PC-3 (cell line): ENCODE data around the gene RERG. TPM values are rescaled to one million over a fixed set of nuclear protein-coding genes. Genes with fewer than 3 reads are reported as not detected.

ENCODE experiments used
- ATAC-seq: fragments of 200-7000 bp; cut with Tn5 transposase; 2 replicates; pipeline ENCODE4 v1.9.1; 2020; ENCODE audit warnings: mild to moderate bottlenecking, moderate library complexity
- BruUV-seq: library from RNA; stranded (reverse); fragments of 400-500 nt; replicated peaks from 2 replicates; lab custom pipeline; 2021; lab: Mats Ljungman, UMichigan
- CTCF ChIA-PET: fragments of 300-600 bp; sonication (Branson Sonifier 250); formaldehyde crosslinking; loops from one replicate; lab custom pipeline; 2022; ENCODE audit warnings: antibody characterized with exemption; lab: Charles Lee
- POLR2A ChIA-PET: fragments of 300-600 bp; sonication (Branson Sonifier 250); formaldehyde crosslinking; loops from one replicate; lab custom pipeline; 2022; ENCODE audit warnings: antibody characterized with exemption; ENCODE audit not compliant: unreplicated experiment; lab: Charles Lee
- DNase-seq: peaks from one replicate; pipeline ENCODE4 v3.0.0-alpha.2; 2015
- H2AFZ ChIP-seq: fragments of 300-600 bp; sonication (generic); 2 replicates; pipeline ENCODE4 v1.6.0; 2016; ENCODE audit warnings: antibody characterized with exemption, low read length
- H3F3A ChIP-seq: fragments of 300-600 bp; sonication (generic); one replicate; pipeline ENCODE4 v1.6.0; 2017; ENCODE audit warnings: antibody characterized with exemption, low read length, control low read depth, mild to moderate bottlenecking; ENCODE audit not compliant: unreplicated experiment
- H3K27ac ChIP-seq: fragments of 300-600 bp; sonication (generic); 2 replicates; pipeline ENCODE4 v1.5.1; 2016; ENCODE audit warnings: mild to moderate bottlenecking, low read length
- H3K27me3 ChIP-seq: fragments of 300-600 bp; sonication (generic); 2 replicates; pipeline ENCODE4 v1.6.1; 2016; ENCODE audit warnings: low read length, mixed read lengths
- H3K36me3 ChIP-seq: fragments of 300-600 bp; sonication (generic); 2 replicates; pipeline ENCODE4 v1.6.1; 2016; ENCODE audit warnings: low read depth, mixed run types, low read length, mixed read lengths
- H3K4me1 ChIP-seq: fragments of 300-600 bp; sonication (generic); 2 replicates; pipeline ENCODE4 v1.5.1; 2016; ENCODE audit warnings: low read length; ENCODE audit not compliant: insufficient read depth
- H3K4me2 ChIP-seq: fragments of 300-600 bp; sonication (generic); 2 replicates; pipeline ENCODE4 v1.6.0; 2016; ENCODE audit warnings: low read length
- H3K4me3 ChIP-seq: fragments of 300-600 bp; sonication (generic); 2 replicates; pipeline ENCODE4 v1.5.1; 2016; ENCODE audit warnings: mild to moderate bottlenecking, low read length, mixed read lengths
- H3K79me2 ChIP-seq: fragments of 300-600 bp; sonication (generic); 2 replicates; pipeline ENCODE4 v1.6.1; 2017; ENCODE audit warnings: low read length, mixed read lengths
- H3K9ac ChIP-seq: fragments of 300-600 bp; sonication (generic); 2 replicates; pipeline ENCODE4 v1.6.0; 2016; ENCODE audit warnings: mild to moderate bottlenecking, low read length
- H3K9me2 ChIP-seq: fragments of 300-600 bp; sonication (generic); replicated peaks from 2 replicates; pipeline ENCODE4 v1.6.1; 2016; ENCODE audit warnings: mixed run types, low read length, mixed read lengths
- H3K9me3 ChIP-seq: fragments of 300-600 bp; sonication (generic); 2 replicates; pipeline ENCODE4 v1.6.1; 2016; ENCODE audit warnings: low read length, mixed read lengths
- H4K20me1 ChIP-seq: fragments of 300-600 bp; sonication (generic); 2 replicates; pipeline ENCODE4 v1.6.1; 2016; ENCODE audit warnings: low read length, mixed read lengths
- EZH2 ChIP-seq: fragments of 300-600 bp; sonication (generic); IDR thresholded peaks from one replicate; pipeline ENCODE4 v1.6.1; 2017; ENCODE audit warnings: antibody characterized with exemption, mild to moderate bottlenecking, low read length; ENCODE audit not compliant: unreplicated experiment
- EZH2phosphoT487 ChIP-seq: fragments of 300-600 bp; sonication (generic); IDR thresholded peaks from 2 replicates; pipeline ENCODE4 v1.6.1; 2018; ENCODE audit warnings: mild to moderate bottlenecking, antibody characterized with exemption, low read length, borderline replicate concordance
- intact Hi-C: fragments of 100-400 bp; cut with micrococcal nuclease; formaldehyde crosslinking; loops from 2 replicates; pipeline ENCODE4 v1.9.0; 2023
- total RNA-seq: library from RNA; depleted of rRNA; stranded (reverse); fragments of >200 nt; gene quantifications from 2 replicates; pipeline ENCODE4 v1.2.3, GENCODE V29; 2014
- TF ChIP-seq, protein P1 (sequence below): fragments of 300-600 bp; sonication (generic); conservative IDR thresholded peaks from 2 replicates; pipeline ENCODE4 v1.5.1; 2017; ENCODE audit warnings: antibody characterized with exemption, low read depth, mild to moderate bottlenecking, low read length

RERG gene
- total RNA-seq, 1 experiment from 2014 or later: not detected

DNA sequence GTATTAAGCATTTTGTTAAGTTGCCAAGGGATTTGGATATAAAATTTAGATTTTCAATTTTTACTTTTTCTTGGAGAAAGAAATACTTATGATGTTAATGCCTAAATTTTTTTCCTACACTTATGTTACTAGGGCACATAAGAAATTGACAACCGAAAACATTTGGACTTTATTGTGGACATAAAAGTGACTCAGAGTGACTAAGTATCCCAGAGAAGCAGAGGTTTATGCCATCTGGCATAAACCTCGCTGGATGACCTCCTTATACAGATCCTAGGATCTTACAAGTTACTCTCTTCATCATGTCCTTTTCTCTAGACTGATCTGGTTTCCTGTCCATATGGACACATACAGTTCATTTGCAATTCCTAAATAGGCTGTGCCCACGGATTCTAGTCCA is 89.8 kb downstream of the RERG start:
- H3K36me3 ChIP-seq: no peaks in the 10 kb centered on the region
- H3K9ac ChIP-seq: no peak overlapping the region
- H3K4me2 ChIP-seq: no peak overlapping the region
- TF ChIP-seq EZH2phosphoT487 (no peak), EZH2 (no peak)
- TF ChIP-seq, protein P1, sequence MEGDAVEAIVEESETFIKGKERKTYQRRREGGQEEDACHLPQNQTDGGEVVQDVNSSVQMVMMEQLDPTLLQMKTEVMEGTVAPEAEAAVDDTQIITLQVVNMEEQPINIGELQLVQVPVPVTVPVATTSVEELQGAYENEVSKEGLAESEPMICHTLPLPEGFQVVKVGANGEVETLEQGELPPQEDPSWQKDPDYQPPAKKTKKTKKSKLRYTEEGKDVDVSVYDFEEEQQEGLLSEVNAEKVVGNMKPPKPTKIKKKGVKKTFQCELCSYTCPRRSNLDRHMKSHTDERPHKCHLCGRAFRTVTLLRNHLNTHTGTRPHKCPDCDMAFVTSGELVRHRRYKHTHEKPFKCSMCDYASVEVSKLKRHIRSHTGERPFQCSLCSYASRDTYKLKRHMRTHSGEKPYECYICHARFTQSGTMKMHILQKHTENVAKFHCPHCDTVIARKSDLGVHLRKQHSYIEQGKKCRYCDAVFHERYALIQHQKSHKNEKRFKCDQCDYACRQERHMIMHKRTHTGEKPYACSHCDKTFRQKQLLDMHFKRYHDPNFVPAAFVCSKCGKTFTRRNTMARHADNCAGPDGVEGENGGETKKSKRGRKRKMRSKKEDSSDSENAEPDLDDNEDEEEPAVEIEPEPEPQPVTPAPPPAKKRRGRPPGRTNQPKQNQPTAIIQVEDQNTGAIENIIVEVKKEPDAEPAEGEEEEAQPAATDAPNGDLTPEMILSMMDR: no peak
- no peaks in the 10 kb centered on the region for H3K9me2 ChIP-seq
- no peaks in the 10 kb centered on the region for H3F3A ChIP-seq
- no peaks in the 10 kb centered on the region for H3K9me3 ChIP-seq
- H3K79me2 ChIP-seq: no peaks in the 10 kb centered on the region
- intact Hi-C loops: no loop called here
- ATAC-seq (peak; percentile 93), DNase-seq (peak; percentile 72)
- H3K27ac ChIP-seq: no peak overlapping the region
- H2AFZ ChIP-seq: no peak overlapping the region
- ChIA-PET POLR2A (no interaction called here), CTCF (no interaction called here)
- H4K20me1 ChIP-seq: no peaks in the 10 kb centered on the region
- no peak overlapping the region for H3K4me3 ChIP-seq
- peaks cover 3% of the 10 kb centered on the region; the same call in 1 of the 2 replicates for H3K4me1 ChIP-seq
- no TSS peak for BruUV-seq
- peaks cover 20% of the 10 kb centered on the region for H3K27me3 ChIP-seq

DNA sequence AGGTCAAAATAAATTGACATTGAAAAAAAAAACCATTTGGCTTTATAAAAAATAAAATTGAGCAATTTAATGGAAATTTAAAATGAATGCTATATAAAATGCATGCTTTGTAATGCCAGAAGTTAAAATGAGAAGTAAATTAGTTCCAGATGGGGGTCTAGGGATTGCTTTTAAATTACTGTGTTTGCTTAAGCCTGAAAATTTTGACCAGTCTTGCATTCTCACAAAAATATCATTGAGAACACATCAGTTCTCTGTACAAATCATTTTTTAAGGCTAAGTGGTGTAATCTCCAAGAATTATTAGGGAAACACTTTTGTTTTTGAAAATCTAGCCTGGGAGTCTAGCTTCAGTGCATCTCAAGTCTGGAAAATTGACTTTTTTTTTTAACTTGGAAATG is 90.7 kb downstream of the RERG start:
- no peak overlapping the region for H2AFZ ChIP-seq
- BruUV-seq: no TSS peak
- H4K20me1 ChIP-seq: no peaks in the 10 kb centered on the region
- no peak overlapping the region for H3K4me2 ChIP-seq
- ATAC-seq (no peak), DNase-seq (no peak)
- no peak overlapping the region for H3K9ac ChIP-seq
- no peak overlapping the region for H3K4me3 ChIP-seq
- intact Hi-C loops: no loop called here
- TF ChIP-seq EZH2phosphoT487 (no peak), EZH2 (no peak)
- TF ChIP-seq, protein P1: no peak
- H3F3A ChIP-seq: no peaks in the 10 kb centered on the region
- ChIA-PET CTCF (no interaction called here), POLR2A (no interaction called here)
- peaks cover 3% of the 10 kb centered on the region; the same call in 1 of the 2 replicates for H3K4me1 ChIP-seq
- no peak overlapping the region for H3K27ac ChIP-seq
- H3K9me2 ChIP-seq: no peaks in the 10 kb centered on the region
- peaks cover 17% of the 10 kb centered on the region for H3K27me3 ChIP-seq
- H3K9me3 ChIP-seq: no peaks in the 10 kb centered on the region
- H3K36me3 ChIP-seq: no peaks in the 10 kb centered on the region
- H3K79me2 ChIP-seq: no peaks in the 10 kb centered on the region

DNA sequence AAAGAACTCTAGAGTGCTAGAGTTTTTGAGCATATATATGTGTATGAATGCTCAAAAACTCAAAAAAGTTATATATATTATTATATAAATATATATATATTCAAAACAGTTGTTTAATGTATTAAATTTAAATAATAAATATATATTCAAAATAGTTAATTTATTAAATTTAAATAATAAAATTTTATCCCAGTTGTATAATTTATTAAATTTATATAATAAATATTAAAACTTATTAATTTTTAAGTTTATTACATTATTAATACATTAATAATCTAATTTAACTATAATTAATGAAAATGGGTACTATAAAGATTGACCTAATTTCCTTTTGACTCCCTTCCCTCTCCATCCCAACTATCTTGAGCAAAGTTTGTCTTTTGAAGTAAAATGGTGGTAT is 97.8 kb downstream of the RERG start:
- CTCF ChIA-PET: no interaction called here

More for the DNA sequence above, 97.8 kb downstream of the RERG start:
- TF ChIP-seq, protein P1: no peak
- TF ChIP-seq EZH2 (no peak), EZH2phosphoT487 (no peak)
- ATAC-seq (no peak), DNase-seq (no peak)
- no peaks in the 10 kb centered on the region for H3K9me2 ChIP-seq
- no peaks in the 10 kb centered on the region for H3K79me2 ChIP-seq
- intact Hi-C loops: no loop called here
- no peaks in the 10 kb centered on the region for H3K9me3 ChIP-seq
- H3K27ac ChIP-seq: no peak overlapping the region
- POLR2A ChIA-PET: no interaction called here
- no peak overlapping the region for H3K4me3 ChIP-seq
- no peaks in the 10 kb centered on the region for H4K20me1 ChIP-seq
- no peaks in the 10 kb centered on the region for H3K36me3 ChIP-seq
- no peaks in the 10 kb centered on the region for H3K4me1 ChIP-seq
- H3K27me3 ChIP-seq: peaks cover 45% of the 10 kb centered on the region
- no peak overlapping the region for H3K9ac ChIP-seq
- no peaks in the 10 kb centered on the region for H3F3A ChIP-seq
- no TSS peak for BruUV-seq
- no peak overlapping the region for H3K4me2 ChIP-seq
- no peak overlapping the region for H2AFZ ChIP-seq
